ENCODE results near the gene RNF43.

DNA sequence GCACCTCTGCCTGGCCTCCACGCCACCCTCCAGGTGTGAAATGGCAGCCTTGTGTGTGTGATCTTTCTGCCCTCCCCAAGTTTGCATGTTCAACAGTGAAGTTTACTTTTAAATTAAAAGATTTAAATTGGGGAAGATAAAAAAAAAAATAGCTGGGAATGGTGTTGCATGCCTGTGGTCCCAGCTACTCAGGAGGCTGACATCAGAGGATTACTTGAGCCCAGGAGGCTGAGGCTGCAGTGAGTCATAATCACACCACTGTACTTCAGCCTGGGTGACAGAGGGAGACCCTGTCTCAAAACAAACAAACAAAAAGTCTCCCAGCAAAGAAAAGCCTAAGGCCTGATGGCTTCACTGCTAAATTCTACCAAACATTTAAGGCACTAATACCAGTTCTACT is 35.4 kb upstream of the RNF43 start:
- TF ChIP-seq EZH2phosphoT487 (IDR thresholded peaks at IDR 0.05; ENCODE audit: insufficient read depth, low read depth) (no peak), EZH2 (IDR thresholded peaks at IDR 0.05; ENCODE audit: insufficient read depth, poor library complexity, severe bottlenecking) (no peak)

Measured in GM23248 (cell line).